GM12891 (cell line): ENCODE results near the gene ZNF488.

Experiments
- PAX5 ChIP-seq: IDR thresholded peaks from 2 replicates; pipeline ENCODE4 v1.6.1; 2011; ENCODE audit warnings: low read length, moderate library complexity, mild to moderate bottlenecking; ENCODE audit not compliant: insufficient read depth, severe bottlenecking
- POLR2A ChIP-seq: IDR thresholded peaks from 2 replicates; pipeline ENCODE4 v1.6.1; 2011; ENCODE audit warnings: low read depth, low read length, control low read depth
- POLR2AphosphoS5 ChIP-seq: IDR thresholded peaks from 2 replicates; pipeline ENCODE4 v1.6.1; 2011; ENCODE audit warnings: low read depth, low read length, control low read depth

DNA sequence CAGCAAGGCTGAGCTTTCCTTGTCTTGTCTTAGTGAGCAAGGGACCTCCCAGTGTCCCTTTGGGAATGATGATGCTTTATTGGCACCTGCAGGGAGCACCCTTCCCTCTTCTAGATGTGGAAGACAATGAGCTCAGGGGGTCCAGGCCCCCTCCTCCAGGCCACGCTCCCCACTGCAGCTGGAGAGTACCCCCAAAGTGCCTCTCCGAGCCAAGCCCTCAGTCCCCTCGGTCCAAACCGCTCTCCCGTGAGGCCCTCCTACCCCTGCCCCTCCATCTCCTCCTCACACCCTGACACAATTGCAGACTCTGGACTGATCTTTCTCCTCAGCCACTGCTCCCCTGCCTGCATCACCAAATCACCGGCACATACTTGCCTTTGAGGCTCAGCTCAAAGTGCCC, 19.2 kb downstream of the ZNF488 start:
- TF ChIP-seq PAX5 (no peak), POLR2AphosphoS5 (no peak), POLR2A (no peak)
